IPS-NIHi7 (cell line): ENCODE results near the gene ZNHIT1.

Experiments
- DNase-seq: peaks from one replicate; pipeline ENCODE4 v3.0.0; 2012; ENCODE audit warnings: mixed read lengths; ENCODE audit errors: extremely low spot score

ZNHIT1 gene

GRCh38 chr7:101217388-101218235, at the start of gene ZNHIT1, which contains the start of gene PLOD3:
Gene ZNHIT1, plus strand, starts transcription at chr7:101218165. Its CDS starts 31 bp downstream, at chr7:101218196.
Gene PLOD3, minus strand, starts transcription at chr7:101217581. Its CDS starts 307 bp downstream, at chr7:101217274.
- peak; percentile 99 for DNase-seq

GRCh38 chr7:101168412-101169049, 49.4 kb upstream of the ZNHIT1 start:
- no peak for DNase-seq

- no peak for DNase-seq
Observed at GRCh38 chr7:101169110-101169837, 48.7 kb upstream of the ZNHIT1 start.

- DNase-seq: peak; percentile 66
Observed at GRCh38 chr7:101169838-101170551, 48.0 kb upstream of the ZNHIT1 start.

GRCh38 chr7:101170617-101171441, 47.1 kb upstream of the ZNHIT1 start:
- DNase-seq: no peak

- no peak for DNase-seq
Observed at GRCh38 chr7:101171442-101171837, 46.5 kb upstream of the ZNHIT1 start.

GRCh38 chr7:101172005-101172853, 45.7 kb upstream of the ZNHIT1 start:
- no peak for DNase-seq

GRCh38 chr7:101172854-101173751, 44.9 kb upstream of the ZNHIT1 start:
- DNase-seq: no peak

- peak; percentile 82 for DNase-seq
Observed at GRCh38 chr7:101173752-101174244, 44.2 kb upstream of the ZNHIT1 start.

GRCh38 chr7:101174322-101174854, 43.6 kb upstream of the ZNHIT1 start:
- no peak for DNase-seq

- no peak for DNase-seq
Observed at GRCh38 chr7:101175664-101176063, 42.3 kb upstream of the ZNHIT1 start.

- DNase-seq: no peak
Observed at GRCh38 chr7:101177644-101178043, 40.3 kb upstream of the ZNHIT1 start.

GRCh38 chr7:101179117-101179516, 38.8 kb upstream of the ZNHIT1 start:
- DNase-seq: no peak

GRCh38 chr7:101179713-101180112, 38.3 kb upstream of the ZNHIT1 start:
- no peak for DNase-seq

- no peak for DNase-seq
Observed at GRCh38 chr7:101180130-101180755, 37.7 kb upstream of the ZNHIT1 start, which contains the start of gene NAT16. Gene NAT16, minus strand, starts transcription at chr7:101180293. Its CDS starts 5,486 bp downstream, at chr7:101174807.

- no peak for DNase-seq
Observed at GRCh38 chr7:101185258-101185839, 32.6 kb upstream of the ZNHIT1 start.

GRCh38 chr7:101186194-101186593, 31.8 kb upstream of the ZNHIT1 start:
- no peak for DNase-seq
